Suprapubic skin (tissue), 4 donors: ENCODE data around the gene MARCHF4. TPM values are rescaled to one million over a fixed set of nuclear protein-coding genes. Genes with fewer than 3 reads are reported as not detected.

Source experiments
- DNase-seq, 2 donors: peaks; one replicate each; pipeline ENCODE4 v3.0.0-alpha.2; 2019; ENCODE audit warnings: low spot score in 2 of 2
- H3K27ac ChIP-seq: fragments of 200-600 bp; sonication (generic); one replicate; pipeline ENCODE4 v1.5.1; 2019
- H3K27me3 ChIP-seq: fragments of 200-600 bp; sonication (generic); one replicate; pipeline ENCODE4 v1.5.1; 2019
- H3K36me3 ChIP-seq: fragments of 200-600 bp; sonication (generic); one replicate; pipeline ENCODE4 v1.5.1; 2019
- H3K4me1 ChIP-seq: fragments of 200-600 bp; sonication (generic); one replicate; pipeline ENCODE4 v1.5.1; 2019
- H3K4me3 ChIP-seq: fragments of 200-600 bp; sonication (generic); one replicate; pipeline ENCODE4 v1.5.1; 2019; ENCODE audit warnings: mild to moderate bottlenecking
- H3K9me3 ChIP-seq: fragments of 200-600 bp; sonication (generic); one replicate; pipeline ENCODE4 v1.5.1; 2019
- CTCF ChIP-seq, 2 donors: fragments of 200-600 bp in 1 of 2; fragments of 450-650 bp in 1 of 2; sonication (generic) in 1 of 2; IDR thresholded peaks; one replicate each; pipeline ENCODE4 v1.5.1; 2016 to 2019; ENCODE audit warnings: antibody characterized with exemption in 2 of 2, mild to moderate bottlenecking in 1 of 2, moderate library complexity in 1 of 2
- EP300 ChIP-seq: sonication (generic); formaldehyde crosslinking; IDR thresholded peaks from one replicate; pipeline ENCODE4 v1.6.1; 2017; ENCODE audit warnings: antibody characterized with exemption
- POLR2A ChIP-seq, 2 donors: fragments of 450-650 bp; IDR thresholded peaks; one replicate each; pipeline ENCODE4 v1.6.1; 2017; ENCODE audit warnings: antibody characterized with exemption in 2 of 2, mild to moderate bottlenecking in 2 of 2, moderate library complexity in 2 of 2
- POLR2AphosphoS5 ChIP-seq, 3 donors: sonication (generic); formaldehyde crosslinking; IDR thresholded peaks; one replicate each; pipeline ENCODE4 v1.6.1; 2017; ENCODE audit warnings: antibody characterized with exemption in 3 of 3
- WGBS: methylation state at CpG from one replicate; pipeline ENCODE4 v1.1.5; 2018; 5-methylcytosine and 5-hydroxymethylcytosine counted together
- total RNA-seq, 4 donors: library from RNA; depleted of rRNA; stranded (reverse); fragments of >200 nt; gene quantifications; one replicate each; pipeline ENCODE4 v1.1.0, GENCODE V29; 2016

Gene MARCHF4
- total RNA-seq, 4 donors from 2014 or later: 0.23 to 0.49 TPM; not detected in 2

DNA sequence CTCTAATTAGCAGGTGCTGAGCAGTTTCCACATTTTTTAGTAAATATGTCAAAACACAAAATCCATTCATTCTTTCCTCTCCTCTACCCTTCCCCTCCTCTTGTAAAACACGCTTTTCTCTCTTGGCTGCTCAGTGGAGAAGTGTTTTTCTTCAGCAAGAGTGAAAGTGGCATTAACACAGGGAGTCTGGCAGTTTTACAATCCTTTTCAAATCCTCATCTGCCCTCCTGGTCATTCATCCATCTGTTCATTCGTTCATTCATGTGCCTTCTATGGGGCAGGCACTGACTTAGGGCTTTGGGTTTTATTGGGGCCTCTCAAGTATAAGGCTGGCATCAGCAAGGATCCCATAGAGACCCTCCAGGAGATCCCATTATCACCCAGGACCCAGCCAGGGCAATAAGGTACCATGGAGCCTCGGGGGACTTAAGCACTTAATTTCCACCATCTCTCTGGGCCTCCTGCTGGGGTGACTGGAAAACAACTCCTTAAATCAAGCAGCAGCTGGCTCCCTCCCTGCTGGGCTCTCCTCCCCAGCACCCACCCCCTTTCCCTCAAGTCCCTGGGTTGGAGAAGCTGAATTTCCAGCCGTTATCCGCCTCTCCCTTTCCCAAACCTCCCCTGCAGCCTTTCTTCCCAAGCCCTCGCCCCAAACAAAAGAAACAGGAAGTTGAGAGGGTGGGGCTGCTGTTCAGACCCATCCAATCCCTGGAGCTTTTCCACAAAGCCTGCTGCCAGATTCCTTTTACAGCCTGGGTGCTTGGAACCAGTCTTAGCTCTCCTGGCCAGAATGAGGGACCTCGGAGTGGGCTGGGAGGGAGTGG is 32.6 kb downstream of the MARCHF4 start:
- Histone ChIP-seq H3K4me1 (peaks cover 31% of the 10 kb centered on the region), H3K36me3 (no peaks in the 10 kb centered on the region), H3K4me3 (no peak overlapping the region), H3K9me3 (no peaks in the 10 kb centered on the region), H3K27ac (no peak overlapping the region), H3K27me3 (no peaks in the 10 kb centered on the region)
- no peak for DNase-seq
- TF ChIP-seq POLR2AphosphoS5 (IDR thresholded peaks at IDR 0.05) (no peak), EP300 (no peak), POLR2A (IDR thresholded peaks at IDR 0.05) (no peak), CTCF (IDR thresholded peaks at IDR 0.05) (no peak)
- 19% methylated on average over 6 of the region's 7 CpGs for whole genome bisulfite sequencing

DNA sequence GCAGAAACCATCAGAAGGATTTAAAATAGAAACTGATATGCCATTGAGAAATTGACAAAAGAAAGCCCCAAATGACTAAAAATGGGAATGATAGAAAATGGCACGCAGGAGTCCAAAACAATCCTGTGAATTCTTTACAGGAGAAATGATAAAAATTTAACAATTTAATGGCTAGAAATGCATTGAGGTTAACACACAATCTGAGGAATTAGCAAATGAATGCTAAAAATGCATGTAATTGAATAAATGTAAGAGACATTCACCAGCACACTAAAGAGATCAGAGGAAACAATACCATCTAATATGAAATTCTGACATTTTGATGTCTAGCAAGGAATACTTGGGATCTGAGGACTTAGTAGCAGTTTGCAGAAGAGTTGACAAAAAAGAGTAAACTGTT is 37.0 kb downstream of the MARCHF4 start:
- TF ChIP-seq CTCF (IDR thresholded peaks at IDR 0.05) (no peak), POLR2AphosphoS5 (IDR thresholded peaks at IDR 0.05) (no peak), EP300 (no peak)
- H3K9me3 ChIP-seq: no peaks in the 10 kb centered on the region
- no peak for DNase-seq
- no peak overlapping the region for H3K27ac ChIP-seq
- H3K4me3 ChIP-seq: no peak overlapping the region
- H3K36me3 ChIP-seq: no peaks in the 10 kb centered on the region
- H3K4me1 ChIP-seq: peaks cover 7% of the 10 kb centered on the region
- no peaks in the 10 kb centered on the region for H3K27me3 ChIP-seq
- WGBS: 87% methylated on average over 1 of the region's 1 CpG

- Histone ChIP-seq H3K27me3 (no peaks in the 10 kb centered on the region), H3K36me3 (no peaks in the 10 kb centered on the region), H3K4me1 (no peaks in the 10 kb centered on the region), H3K9me3 (no peaks in the 10 kb centered on the region), H3K4me3 (no peak overlapping the region), H3K27ac (no peak overlapping the region)
- WGBS: 90% methylated on average over 5 of the region's 5 CpGs
- no peak for TF ChIP-seq POLR2A (IDR thresholded peaks at IDR 0.05)
- no peak for TF ChIP-seq EP300
- no peak for TF ChIP-seq POLR2AphosphoS5 (IDR thresholded peaks at IDR 0.05)
- DNase-seq: no peak
These were observed 43.9 kb downstream of the MARCHF4 start for GRCh38 chr2:216328347-216328746.

DNA sequence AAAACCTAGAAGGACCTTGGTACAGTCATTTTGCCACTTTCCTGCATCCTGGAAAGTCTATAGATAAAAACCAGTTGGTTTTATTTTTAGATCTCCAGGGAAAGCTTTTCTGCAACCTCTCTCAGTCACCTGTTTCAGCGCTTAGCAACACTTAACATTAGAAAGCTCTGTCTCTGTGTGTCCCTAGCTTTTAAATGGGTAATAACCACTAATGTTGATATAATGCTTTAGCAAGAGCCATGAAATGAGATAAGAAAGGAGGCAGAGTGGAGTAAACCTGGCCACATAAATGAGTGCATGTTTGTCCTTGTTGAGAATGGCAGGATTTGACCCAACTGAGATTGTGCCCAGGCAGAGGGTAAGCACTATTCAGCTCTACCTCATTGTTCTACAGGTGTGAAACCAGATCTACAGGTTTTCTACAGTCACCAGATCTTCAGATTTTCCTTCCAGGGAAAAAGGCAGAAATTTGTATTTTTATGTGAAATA is 44.8 kb downstream of the MARCHF4 start:
- 90% methylated on average over 1 of the region's 1 CpG for WGBS
- Histone ChIP-seq H3K36me3 (no peaks in the 10 kb centered on the region), H3K27me3 (no peaks in the 10 kb centered on the region), H3K9me3 (no peaks in the 10 kb centered on the region), H3K4me3 (no peak overlapping the region), H3K4me1 (no peaks in the 10 kb centered on the region), H3K27ac (no peak overlapping the region)
- TF ChIP-seq POLR2A (IDR thresholded peaks at IDR 0.05) (no peak), CTCF (IDR thresholded peaks at IDR 0.05) (no peak)
- no peak for DNase-seq

Other genes starting within 250 kb of the MARCHF4 start
- gene SMARCAL1, start 40.0 kb upstream of the MARCHF4 start, total RNA-seq: 10 to 100 TPM; 13.5 to 28.2 (median 20.6) TPM
- gene RPL37A, start 126.4 kb upstream of the MARCHF4 start, total RNA-seq: 1,000 to 10,000 TPM in 3 of 4 donors, 100 to 1,000 TPM in 1; 892 to 2,420 (median 2,172) TPM